ENCODE data around the gene REXO4. TPM values are rescaled to one million over a fixed set of nuclear protein-coding genes. Genes with fewer than 3 reads are reported as not detected.

Gene REXO4
- total and polyA plus RNA-seq, 2 of the 13 experiments (the other 11 are each of a cell fraction or from before 2014, with no cell fraction given), result 18.5 to 30.4 TPM

- TF ChIP-seq, protein P1, sequence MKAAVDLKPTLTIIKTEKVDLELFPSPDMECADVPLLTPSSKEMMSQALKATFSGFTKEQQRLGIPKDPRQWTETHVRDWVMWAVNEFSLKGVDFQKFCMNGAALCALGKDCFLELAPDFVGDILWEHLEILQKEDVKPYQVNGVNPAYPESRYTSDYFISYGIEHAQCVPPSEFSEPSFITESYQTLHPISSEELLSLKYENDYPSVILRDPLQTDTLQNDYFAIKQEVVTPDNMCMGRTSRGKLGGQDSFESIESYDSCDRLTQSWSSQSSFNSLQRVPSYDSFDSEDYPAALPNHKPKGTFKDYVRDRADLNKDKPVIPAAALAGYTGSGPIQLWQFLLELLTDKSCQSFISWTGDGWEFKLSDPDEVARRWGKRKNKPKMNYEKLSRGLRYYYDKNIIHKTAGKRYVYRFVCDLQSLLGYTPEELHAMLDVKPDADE (CRISPR knock-in tag; IDR thresholded peaks at IDR 0.05), result 0 out of 2 replicates have a peak, but pooled peaks have one; percentile 37
- TF ChIP-seq GATAD1 (CRISPR knock-in tag; IDR thresholded peaks at IDR 0.05) (peak; percentile 51), YEATS4 (CRISPR knock-in tag; IDR thresholded peaks at IDR 0.05; ENCODE audit: borderline replicate concordance) (no peak; the same call in 1 of the 2 replicates), ZNF724P (CRISPR knock-in tag; IDR thresholded peaks at IDR 0.05; ENCODE audit: borderline replicate concordance) (no peak), ZNF317 (CRISPR knock-in tag; IDR thresholded peaks at IDR 0.05) (no peak), NFYB (CRISPR knock-in tag; IDR thresholded peaks at IDR 0.05) (no peak), ZMYM3 (CRISPR knock-in tag; IDR thresholded peaks at IDR 0.05) (peak; percentile 37; the same call in 1 of the 2 replicates), ZNF430 (CRISPR knock-in tag; IDR thresholded peaks at IDR 0.05) (no peak), NONO (IDR thresholded peaks at IDR 0.05) (no peak), NONO (CRISPR knock-in tag; conservative IDR thresholded peaks at IDR 0.05) (no peak; the same call in 1 of the 2 replicates), KAT8 (CRISPR knock-in tag; IDR thresholded peaks at IDR 0.05) (no peak; the same call in 1 of the 2 replicates), ZFP37 (CRISPR knock-in tag; IDR thresholded peaks at IDR 0.05; ENCODE audit: borderline replicate concordance) (no peak), ZNF7 (CRISPR knock-in tag; IDR thresholded peaks at IDR 0.05) (no peak), E2F5 (CRISPR knock-in tag; conservative IDR thresholded peaks at IDR 0.05) (no peak), ZNF784 (CRISPR knock-in tag; IDR thresholded peaks at IDR 0.05; ENCODE audit: borderline replicate concordance) (no peak), GABPA (IDR thresholded peaks at IDR 0.05; ENCODE audit: low read depth, low read length) (no peak), GABPA (CRISPR knock-in tag; IDR thresholded peaks at IDR 0.05; ENCODE audit: low read depth) (no peak), ZNF335 (CRISPR knock-in tag; IDR thresholded peaks at IDR 0.05) (no peak), RNF219 (CRISPR knock-in tag; IDR thresholded peaks at IDR 0.05) (no peak), SRSF9 (IDR thresholded peaks at IDR 0.05; ENCODE audit: borderline replicate concordance, insufficient read depth, low read depth, low read length, poor library complexity, severe bottlenecking) (no peak), FOXA3 (CRISPR knock-in tag; IDR thresholded peaks at IDR 0.05) (no peak), AGO1 (IDR thresholded peaks at IDR 0.05; ENCODE audit: low read depth, low read length, poor library complexity, severe bottlenecking) (no peak), TSC22D2 (CRISPR knock-in tag; IDR thresholded peaks at IDR 0.05; ENCODE audit: borderline replicate concordance) (no peak)
- TF ChIP-seq, protein P2, sequence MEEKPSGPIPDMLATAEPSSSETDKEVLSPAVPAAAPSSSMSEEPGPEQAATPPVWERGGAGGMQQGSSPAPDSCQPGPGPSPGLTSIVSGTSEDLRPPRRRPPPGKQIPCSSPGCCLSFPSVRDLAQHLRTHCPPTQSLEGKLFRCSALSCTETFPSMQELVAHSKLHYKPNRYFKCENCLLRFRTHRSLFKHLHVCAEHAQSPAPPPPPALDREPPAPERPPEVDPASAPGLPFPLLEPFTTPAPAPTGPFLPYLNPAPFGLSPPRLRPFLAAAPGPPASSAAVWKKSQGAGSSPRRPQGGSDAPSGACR (CRISPR knock-in tag; IDR thresholded peaks at IDR 0.05), result no peak
Measured at GRCh38 chr9:133375116-133375723, 42.6 kb downstream of the REXO4 start (continued).
